ENCODE measurements around the gene OR9K2. TPM values are rescaled to one million over a fixed set of nuclear protein-coding genes. Genes with fewer than 3 reads are reported as not detected.
"Not testable (repeated sequence)": the region's sequence is repeated elsewhere in the genome, so short reads cannot be mapped to it uniquely, and the experiment has no call there.

Gene OR9K2
- not detected for total RNA-seq

- H3K27ac Mint-ChIP-seq, result no peak within 1 kb of the TSS
- H3K27me3 Mint-ChIP-seq, result peaks cover 29% of the 10 kb centered on the region
- no peaks in the 10 kb centered on the region for H3K4me1 Mint-ChIP-seq
- DNase-seq, result no peak
- no peak within 1 kb of the TSS for H3K4me3 Mint-ChIP-seq
- H3K36me3 Mint-ChIP-seq (ENCODE audit: low read depth), result no peaks in the 10 kb centered on the region
- peaks cover 1% of the 10 kb centered on the region for H3K9me3 Mint-ChIP-seq
- ChIA-PET POLR2A (no interaction called here), CTCF (no interaction called here)
These were observed at the start of gene OR9K2 for GRCh38 chr12:55126106-55126505. Gene OR9K2 (plus strand): TSS chr12:55126406. CDS start chr12:55129835, 3,429 bp downstream.

- no peak for DNase-seq
- no peaks in the 10 kb centered on the region for H3K4me1 Mint-ChIP-seq
- no peak overlapping the region for H3K4me3 Mint-ChIP-seq
- POLR2A ChIA-PET, result no interaction called here
- peaks cover 27% of the 10 kb centered on the region for H3K27me3 Mint-ChIP-seq
- H3K27ac Mint-ChIP-seq, result no peak overlapping the region
- no peaks in the 10 kb centered on the region for H3K36me3 Mint-ChIP-seq (ENCODE audit: low read depth)
- H3K9me3 Mint-ChIP-seq, result no peaks in the 10 kb centered on the region
- CTCF ChIA-PET, result no interaction called here
These were observed 33.6 kb upstream of the OR9K2 start for GRCh38 chr12:55092579-55092978.

- no peak overlapping the region for H3K4me3 Mint-ChIP-seq
- CTCF ChIA-PET, result interaction anchor here (0.6 kb wide), 1 partner anchor 395 kb away, joined by 3 read pairs; no protein-coding TSS in a partner anchor
- H3K27me3 Mint-ChIP-seq, result peaks cover 12% of the 10 kb centered on the region
- H3K4me1 Mint-ChIP-seq, result no peaks in the 10 kb centered on the region
- no peaks in the 10 kb centered on the region for H3K9me3 Mint-ChIP-seq
- POLR2A ChIA-PET, result no interaction called here
- no peak for DNase-seq
- H3K27ac Mint-ChIP-seq, result no peak overlapping the region
- H3K36me3 Mint-ChIP-seq (ENCODE audit: low read depth), result no peaks in the 10 kb centered on the region
These were observed 13.8 kb upstream of the OR9K2 start for GRCh38 chr12:55112378-55112875.

- ChIA-PET POLR2A (no interaction called here), CTCF (no interaction called here)
- H3K27ac Mint-ChIP-seq, result no peak overlapping the region
- no peaks in the 10 kb centered on the region for H3K4me1 Mint-ChIP-seq
- no peak for DNase-seq
- H3K4me3 Mint-ChIP-seq, result no peak overlapping the region
- peaks cover 10% of the 10 kb centered on the region for H3K27me3 Mint-ChIP-seq
- H3K9me3 Mint-ChIP-seq, result no peaks in the 10 kb centered on the region
- no peaks in the 10 kb centered on the region for H3K36me3 Mint-ChIP-seq (ENCODE audit: low read depth)
These were observed 10.1 kb upstream of the OR9K2 start for GRCh38 chr12:55116152-55116551.

- no peak for DNase-seq
- Mint-ChIP-seq H3K27ac (no peak overlapping the region), H3K4me1 (no peaks in the 10 kb centered on the region), H3K27me3 (peaks cover 48% of the 10 kb centered on the region), H3K9me3 (no peaks in the 10 kb centered on the region), H3K36me3 (ENCODE audit: low read depth) (no peaks in the 10 kb centered on the region), H3K4me3 (no peak overlapping the region)
- ChIA-PET CTCF (no interaction called here), POLR2A (no interaction called here)
These were observed 6.6 kb downstream of the OR9K2 start for GRCh38 chr12:55132816-55133215.

GRCh38 chr12:55142669-55143565 lies 16.7 kb downstream of the OR9K2 start:
- ChIA-PET POLR2A (no interaction called here), CTCF (interaction anchor here (1.0 to 1.2 kb wide), 4 partner anchors 71 to 476 kb away, joined by 3 to 5 read pairs (median 4); no protein-coding TSS in a partner anchor)
- peak; percentile 35 for DNase-seq
- Mint-ChIP-seq H3K36me3 (ENCODE audit: low read depth) (no peaks in the 10 kb centered on the region), H3K4me3 (no peak overlapping the region), H3K27me3 (peaks cover 10% of the 10 kb centered on the region), H3K9me3 (no peaks in the 10 kb centered on the region), H3K27ac (no peak overlapping the region), H3K4me1 (no peaks in the 10 kb centered on the region)

GRCh38 chr12:55143566-55143870 lies 17.3 kb downstream of the OR9K2 start:
- H3K36me3 Mint-ChIP-seq (ENCODE audit: low read depth), result no peaks in the 10 kb centered on the region
- no peak overlapping the region for H3K4me3 Mint-ChIP-seq
- H3K9me3 Mint-ChIP-seq, result no peaks in the 10 kb centered on the region
- no peaks in the 10 kb centered on the region for H3K4me1 Mint-ChIP-seq
- CTCF ChIA-PET, result interaction anchor here (1.0 kb wide), 2 partner anchors 72 to 475 kb away, joined by 3 to 4 read pairs; no protein-coding TSS in a partner anchor
- POLR2A ChIA-PET, result no interaction called here
- no peak for DNase-seq
- H3K27me3 Mint-ChIP-seq, result peaks cover 10% of the 10 kb centered on the region
- H3K27ac Mint-ChIP-seq, result no peak overlapping the region

GRCh38 chr12:55167010-55167640 lies 40.9 kb downstream of the OR9K2 start:
- DNase-seq; H3K9me3 Mint-ChIP-seq; H3K27ac Mint-ChIP-seq; H3K4me1 Mint-ChIP-seq; H3K4me3 Mint-ChIP-seq; H3K36me3 Mint-ChIP-seq (ENCODE audit: low read depth); POLR2A ChIA-PET; CTCF ChIA-PET; H3K27me3 Mint-ChIP-seq: not testable (repeated sequence)

- no peak for DNase-seq
- CTCF ChIA-PET, result no interaction called here
- POLR2A ChIA-PET, result no interaction called here
- Mint-ChIP-seq H3K4me3 (no peak overlapping the region), H3K9me3 (no peaks in the 10 kb centered on the region), H3K27ac (no peak overlapping the region), H3K4me1 (no peaks in the 10 kb centered on the region), H3K27me3 (peaks cover 9% of the 10 kb centered on the region), H3K36me3 (ENCODE audit: low read depth) (no peaks in the 10 kb centered on the region)
These were observed 45.2 kb downstream of the OR9K2 start for GRCh38 chr12:55171445-55171844.

GRCh38 chr12:55171846-55172245 lies 45.6 kb downstream of the OR9K2 start:
- H3K27me3 Mint-ChIP-seq, result peaks cover 10% of the 10 kb centered on the region
- H3K4me3 Mint-ChIP-seq; H3K4me1 Mint-ChIP-seq; H3K9me3 Mint-ChIP-seq; CTCF ChIA-PET; H3K36me3 Mint-ChIP-seq (ENCODE audit: low read depth); H3K27ac Mint-ChIP-seq; POLR2A ChIA-PET; DNase-seq: not testable (repeated sequence)

- POLR2A ChIA-PET, result no interaction called here
- no peak overlapping the region for H3K27ac Mint-ChIP-seq
- H3K36me3 Mint-ChIP-seq (ENCODE audit: low read depth), result no peaks in the 10 kb centered on the region
- H3K4me3 Mint-ChIP-seq, result no peak overlapping the region
- H3K4me1 Mint-ChIP-seq, result no peaks in the 10 kb centered on the region
- DNase-seq, result no peak
- CTCF ChIA-PET, result interaction anchor here (1.3 kb wide), 1 partner anchor 16 kb away, joined by 3 read pairs; no protein-coding TSS in a partner anchor
- peaks cover 14% of the 10 kb centered on the region for H3K27me3 Mint-ChIP-seq
- H3K9me3 Mint-ChIP-seq, result no peaks in the 10 kb centered on the region
These were observed 46.5 kb downstream of the OR9K2 start for GRCh38 chr12:55172686-55173085.

- POLR2A ChIA-PET, result no interaction called here
- Mint-ChIP-seq H3K36me3 (ENCODE audit: low read depth) (no peaks in the 10 kb centered on the region), H3K4me3 (no peak overlapping the region), H3K27ac (no peak overlapping the region), H3K4me1 (no peaks in the 10 kb centered on the region), H3K9me3 (no peaks in the 10 kb centered on the region), H3K27me3 (peaks cover 22% of the 10 kb centered on the region)
- DNase-seq, result no peak
- CTCF ChIA-PET, result interaction anchor here (1.3 kb wide), 1 partner anchor 16 kb away, joined by 3 read pairs; no protein-coding TSS in a partner anchor
These were observed 47.2 kb downstream of the OR9K2 start for GRCh38 chr12:55173456-55173855.
